Activated T-cell treated with anti-CD3 and anti-CD28 coated beads for 24 hours (primary cell): ENCODE measurements around the gene PSG1.
"Not testable (repeated sequence)": the region's sequence is repeated elsewhere in the genome, so short reads cannot be mapped to it uniquely, and the experiment has no call there.

Experiments
- DNase-seq: peaks from one replicate; pipeline ENCODE4 v3.0.0-alpha.2; 2020; ENCODE audit warnings: low read depth

PSG1 gene

DNA sequence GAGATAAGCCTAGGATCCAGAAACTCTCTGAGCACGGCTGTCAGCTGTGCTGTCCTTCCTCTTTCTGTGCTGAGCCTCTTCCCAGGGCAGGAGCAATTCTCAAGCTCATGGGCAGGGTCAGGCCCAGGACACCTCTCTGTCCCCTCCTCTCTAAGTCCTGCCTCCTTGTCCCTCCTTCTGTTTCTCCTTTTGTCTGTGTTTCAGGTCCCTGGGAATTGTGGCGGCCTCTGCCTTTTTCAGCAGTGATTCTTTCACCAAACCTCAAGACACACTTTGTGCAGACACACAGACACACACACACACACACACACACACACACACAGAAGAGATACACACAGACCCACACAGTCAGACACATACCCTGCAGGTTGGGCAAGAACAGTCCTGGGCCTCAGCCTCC, at the start of gene PSG1:
TSS of gene PSG1 (minus strand) at position 101 of the 400 bp plus-strand sequence. CDS start 132 bp downstream, outside the sequence.
- no peak for DNase-seq

- no peak for DNase-seq
These were observed 49.4 kb upstream of the PSG1 start for GRCh38 chr19:42928896-42929295.

DNA sequence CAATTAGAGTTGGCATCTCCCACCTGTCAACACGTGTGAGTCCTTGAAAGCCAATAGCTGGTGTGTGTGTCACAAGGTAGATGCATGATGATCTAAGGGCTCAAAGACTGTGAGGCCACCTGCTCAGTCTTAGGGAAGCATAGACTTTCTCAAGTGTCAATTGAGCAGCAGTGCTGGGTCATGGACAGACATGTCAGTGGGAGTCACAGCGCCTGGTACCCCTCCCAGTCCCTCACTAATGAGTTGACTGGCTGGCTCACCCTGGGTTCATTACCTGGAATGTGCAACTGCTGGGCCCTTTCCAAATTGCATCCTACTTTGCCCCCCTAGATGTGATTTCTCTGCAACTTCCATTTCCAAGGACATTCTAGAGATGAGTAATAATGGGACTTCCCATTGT, 47.3 kb upstream of the PSG1 start:
- DNase-seq, result no peak

DNA sequence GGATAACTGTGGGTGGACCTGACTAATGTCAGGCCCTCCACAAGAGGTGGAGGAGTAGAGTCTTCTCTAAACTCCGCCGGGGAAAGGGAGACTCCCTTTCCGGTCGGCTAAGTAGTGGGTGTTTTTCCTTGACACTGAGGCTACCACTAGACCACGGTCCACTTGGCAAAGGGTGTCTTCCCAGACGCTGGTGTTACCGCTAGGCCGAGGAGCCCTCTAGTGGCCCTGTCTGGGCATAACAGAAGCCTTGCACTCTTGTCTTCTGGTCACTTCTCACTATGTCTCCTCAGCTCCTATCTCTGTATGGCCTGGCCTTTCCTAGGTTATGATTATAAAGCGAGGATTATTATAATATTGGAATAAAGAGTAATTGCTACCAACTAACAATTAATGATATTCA, 43.6 kb upstream of the PSG1 start:
- DNase-seq, result not testable (repeated sequence)

GRCh38 chr19:42920971-42921370, 41.5 kb upstream of the PSG1 start:
- DNase-seq, result not testable (repeated sequence)

DNA sequence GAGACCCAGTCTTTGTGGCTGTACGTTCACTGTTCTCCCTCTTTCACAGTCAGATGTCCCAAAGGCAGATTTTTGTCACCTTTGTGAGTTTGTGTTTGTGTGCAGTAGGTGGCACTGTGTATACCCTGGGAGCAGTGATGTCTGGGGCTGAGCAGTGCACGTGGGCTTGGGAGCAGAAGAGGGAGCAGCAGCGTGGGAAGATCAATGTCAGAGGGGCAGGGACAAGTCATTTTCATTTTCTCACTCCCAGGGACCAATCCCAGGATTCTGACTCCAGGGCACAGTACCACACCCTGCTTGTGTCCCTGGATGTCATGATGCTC, 40.2 kb upstream of the PSG1 start:
- DNase-seq, result no peak

DNA sequence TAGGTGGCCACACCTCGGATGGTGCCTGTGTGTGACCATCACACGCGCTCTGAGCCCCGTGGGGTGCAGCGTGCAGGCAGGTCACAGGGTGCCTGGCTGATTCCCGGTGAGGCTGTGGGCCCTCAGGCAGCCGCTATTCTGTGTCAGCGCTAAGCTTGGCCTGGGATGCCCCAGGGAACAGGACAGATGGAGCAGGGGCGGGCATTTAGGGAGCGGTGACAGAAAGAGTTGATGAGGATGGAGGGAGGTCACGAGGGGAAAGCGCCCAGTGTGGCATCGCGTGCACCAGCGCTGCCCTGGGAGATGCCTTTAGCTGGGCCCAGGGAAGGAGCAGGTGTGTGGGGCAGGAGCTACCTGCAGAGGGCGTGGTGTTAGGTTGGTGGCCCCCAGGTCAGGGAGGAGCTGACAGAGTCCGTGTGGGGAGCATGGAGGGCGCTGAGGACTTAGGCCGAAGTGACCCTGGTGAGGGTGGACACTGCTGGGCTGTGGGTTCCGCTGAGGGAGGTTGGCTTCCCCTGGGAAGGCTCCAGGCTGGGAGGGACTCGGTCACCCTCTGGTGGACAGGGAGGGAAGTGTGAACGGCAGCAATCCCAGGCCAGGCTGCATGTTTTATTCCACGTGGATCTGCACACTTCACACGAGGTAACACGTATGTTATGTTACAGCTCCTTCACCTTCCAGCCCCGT, 39.7 kb upstream of the PSG1 start:
- DNase-seq, result not testable (repeated sequence)

GRCh38 chr19:42918377-42919069, 39.0 kb upstream of the PSG1 start:
- DNase-seq, result not testable (repeated sequence)

DNA sequence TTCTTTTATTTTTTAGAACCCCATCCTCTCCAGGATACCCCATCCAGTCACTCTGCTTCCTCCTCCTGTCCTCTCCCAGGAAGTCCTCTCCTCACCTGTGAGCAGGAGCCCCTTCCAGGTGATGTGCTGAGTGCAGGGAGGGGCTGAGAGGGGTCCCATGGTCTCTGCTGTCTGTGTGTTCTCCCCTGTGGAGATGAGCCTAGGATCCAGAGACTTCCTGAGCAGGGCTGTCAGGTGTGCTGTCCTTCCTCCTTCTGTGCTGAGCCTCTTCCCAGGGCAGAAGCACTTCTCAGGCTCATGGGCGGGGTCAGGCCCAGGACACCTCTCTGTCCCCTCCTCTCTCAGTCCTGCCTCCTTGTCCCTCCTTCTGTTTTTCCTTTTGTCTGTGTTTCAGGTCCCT, 38.1 kb upstream of the PSG1 start, which contains the start of gene PSG6:
TSS of gene PSG6 (minus strand) at position 261 of the 400 bp plus-strand sequence. CDS start at position 159, 102 bp downstream.
- not testable (repeated sequence) for DNase-seq

- not testable (repeated sequence) for DNase-seq
These were observed 37.4 kb upstream of the PSG1 start for GRCh38 chr19:42916931-42917330.

GRCh38 chr19:42913516-42913915, 34.0 kb upstream of the PSG1 start:
- not testable (repeated sequence) for DNase-seq

DNA sequence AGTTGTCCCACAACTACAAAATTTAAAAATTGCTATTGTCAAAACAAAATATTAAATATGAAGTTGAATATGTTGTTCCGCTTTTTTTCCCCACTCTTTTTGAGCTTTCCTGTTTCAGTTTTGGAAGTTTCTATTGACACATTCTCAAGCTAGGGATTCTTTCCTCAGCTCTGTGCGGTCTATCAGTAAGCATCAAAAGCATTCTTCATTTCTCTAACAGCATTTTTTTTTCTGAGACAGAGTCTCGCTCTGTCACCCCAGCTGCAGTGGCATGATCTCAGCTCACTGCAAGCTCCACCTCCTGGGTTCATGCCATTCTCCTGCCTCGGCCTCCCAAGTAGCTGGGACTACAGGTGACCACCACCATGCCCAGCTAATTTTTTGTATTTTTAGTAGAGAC, 33.4 kb upstream of the PSG1 start:
- not testable (repeated sequence) for DNase-seq

- not testable (repeated sequence) for DNase-seq
These were observed 32.2 kb upstream of the PSG1 start for GRCh38 chr19:42911731-42912130.

GRCh38 chr19:42906162-42906561, 26.6 kb upstream of the PSG1 start:
- not testable (repeated sequence) for DNase-seq

- not testable (repeated sequence) for DNase-seq
These were observed 21.0 kb upstream of the PSG1 start for GRCh38 chr19:42900561-42900960.

- not testable (repeated sequence) for DNase-seq
These were observed 20.2 kb upstream of the PSG1 start for GRCh38 chr19:42899674-42900073.

DNA sequence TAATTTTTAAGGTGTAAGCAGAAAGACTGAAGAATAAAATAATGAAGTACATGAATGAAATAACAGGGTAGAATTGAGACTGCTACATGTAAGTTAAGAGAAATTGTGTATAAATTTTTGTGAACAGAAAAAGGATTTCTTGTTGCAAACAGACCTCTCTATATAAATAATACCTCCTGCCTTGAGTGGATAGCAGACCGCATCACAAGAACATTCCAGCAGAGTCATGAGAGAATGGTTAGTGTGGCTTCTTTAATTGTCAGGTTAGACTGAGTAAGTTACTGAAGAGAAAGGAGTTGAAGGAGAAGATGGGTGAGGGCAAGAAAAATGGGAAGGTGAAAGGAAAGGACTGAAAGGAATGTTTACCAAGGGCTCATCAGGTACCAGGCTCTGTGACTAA, 19.6 kb upstream of the PSG1 start:
- DNase-seq, result not testable (repeated sequence)

DNA sequence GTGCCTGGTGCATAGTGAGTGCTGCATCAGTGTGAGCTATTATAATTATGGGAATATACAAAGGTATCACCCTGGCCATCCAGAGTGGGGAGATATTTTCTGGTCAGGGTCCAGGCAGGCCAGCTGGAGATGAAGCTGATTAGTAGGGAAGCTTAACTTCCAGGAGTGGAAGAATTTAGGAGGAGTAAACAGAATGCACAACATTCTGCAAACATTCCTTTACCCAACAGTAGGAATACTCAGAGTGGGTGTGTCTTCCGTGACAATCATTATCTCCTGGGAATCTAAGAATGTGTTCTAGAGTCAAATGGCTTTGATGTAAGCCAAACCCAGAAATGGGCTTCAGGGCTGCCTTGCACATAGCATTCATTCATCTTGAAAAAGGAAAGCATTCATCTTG, 19.1 kb upstream of the PSG1 start:
- DNase-seq, result not testable (repeated sequence)

DNA sequence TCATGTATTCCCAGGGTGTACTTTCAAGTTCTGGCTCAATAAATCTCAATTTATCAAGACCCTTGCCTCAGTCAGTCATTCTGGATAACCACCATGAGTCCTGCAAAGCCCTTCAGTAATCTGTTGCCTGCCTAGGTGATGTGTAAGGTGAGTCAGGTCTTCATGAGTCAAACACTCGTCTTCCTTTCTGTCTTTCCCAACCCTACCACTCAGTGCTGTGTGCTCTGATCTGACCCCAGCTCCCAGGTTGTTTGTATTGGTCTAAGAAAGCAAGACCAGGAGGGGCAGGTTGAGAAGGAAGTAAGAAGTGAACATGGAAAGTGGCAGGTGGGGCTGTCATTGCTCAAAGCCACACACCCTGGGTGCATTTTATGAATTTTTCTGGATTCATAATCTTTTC, 18.2 kb upstream of the PSG1 start:
- DNase-seq, result not testable (repeated sequence)

GRCh38 chr19:42890446-42890845, 10.9 kb upstream of the PSG1 start:
- DNase-seq, result not testable (repeated sequence)

DNA sequence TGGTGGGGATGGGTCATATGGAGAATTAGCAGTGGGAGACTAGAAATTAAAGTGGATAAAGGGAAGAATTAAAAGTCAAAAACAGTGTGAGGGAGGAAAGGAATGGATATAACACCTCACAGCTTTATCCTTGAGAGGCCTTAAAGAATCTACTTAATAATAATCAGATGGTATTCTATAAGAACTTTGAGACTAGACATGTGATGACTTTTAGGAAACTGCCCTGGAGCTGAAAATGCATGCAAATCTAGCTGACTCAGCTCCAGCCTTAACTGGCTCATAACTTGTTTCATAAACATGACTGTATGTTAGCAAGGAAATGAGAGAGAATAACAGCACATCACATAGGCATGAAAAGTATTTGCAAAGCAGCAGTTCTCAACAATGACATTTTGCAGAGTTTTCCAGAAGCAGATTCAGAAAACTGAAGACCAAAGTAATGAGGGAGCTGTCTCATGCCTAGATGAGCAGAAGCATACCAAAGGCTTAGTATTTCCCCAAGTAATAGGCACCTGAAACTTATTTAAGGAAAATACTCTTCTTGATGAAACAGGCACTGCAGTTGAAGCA, 8.4 kb upstream of the PSG1 start:
- not testable (repeated sequence) for DNase-seq

GRCh38 chr19:42882730-42883129, 3.2 kb upstream of the PSG1 start:
- not testable (repeated sequence) for DNase-seq

GRCh38 chr19:42882010-42882409, 2.5 kb upstream of the PSG1 start:
- not testable (repeated sequence) for DNase-seq
